Cerebellar nuclear complex (tissue), 1 donor: ENCODE results near the gene MRPL21.
"Not testable (repeated sequence)": the region's sequence is repeated elsewhere in the genome, so short reads cannot be mapped to it uniquely, and the experiment has no call there.

Experiments
- DNase-seq, 2 experiments: peaks; one replicate each; lab custom pipeline; 2025; lab: John Stamatoyannopoulos, UW

The MRPL21 gene

DNA sequence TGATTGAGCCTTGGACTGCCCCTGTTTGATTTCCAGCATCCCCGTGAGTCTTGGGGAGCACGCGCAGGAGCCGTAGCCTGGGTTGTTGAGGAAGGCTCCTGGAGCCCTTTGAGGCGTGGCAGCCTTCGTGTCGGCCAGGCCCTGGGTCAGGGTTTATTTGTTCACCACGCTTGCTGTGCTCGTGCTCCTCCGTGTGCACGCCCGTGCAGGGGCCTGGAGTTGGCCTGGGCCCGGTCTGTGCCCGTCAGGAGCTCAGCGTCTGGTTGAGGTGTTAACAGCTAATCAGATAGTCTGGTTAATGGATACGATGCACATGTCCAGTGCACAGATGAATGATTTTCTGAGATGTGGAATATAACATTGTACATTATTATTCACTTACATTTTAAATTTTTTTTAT lies 8.1 kb upstream of the MRPL21 start:
- DNase-seq, result no peak

- DNase-seq, result no peak
Measured at GRCh38 chr11:68910965-68911364, 7.3 kb upstream of the MRPL21 start.

GRCh38 chr11:68908273-68908672 lies 4.6 kb upstream of the MRPL21 start:
- DNase-seq, result no peak

- DNase-seq, result no peak
Measured at GRCh38 chr11:68905421-68906360, 2.1 kb upstream of the MRPL21 start.

- no peak for DNase-seq
Measured at GRCh38 chr11:68904248-68904847, 716 bp upstream of the MRPL21 start.

DNA sequence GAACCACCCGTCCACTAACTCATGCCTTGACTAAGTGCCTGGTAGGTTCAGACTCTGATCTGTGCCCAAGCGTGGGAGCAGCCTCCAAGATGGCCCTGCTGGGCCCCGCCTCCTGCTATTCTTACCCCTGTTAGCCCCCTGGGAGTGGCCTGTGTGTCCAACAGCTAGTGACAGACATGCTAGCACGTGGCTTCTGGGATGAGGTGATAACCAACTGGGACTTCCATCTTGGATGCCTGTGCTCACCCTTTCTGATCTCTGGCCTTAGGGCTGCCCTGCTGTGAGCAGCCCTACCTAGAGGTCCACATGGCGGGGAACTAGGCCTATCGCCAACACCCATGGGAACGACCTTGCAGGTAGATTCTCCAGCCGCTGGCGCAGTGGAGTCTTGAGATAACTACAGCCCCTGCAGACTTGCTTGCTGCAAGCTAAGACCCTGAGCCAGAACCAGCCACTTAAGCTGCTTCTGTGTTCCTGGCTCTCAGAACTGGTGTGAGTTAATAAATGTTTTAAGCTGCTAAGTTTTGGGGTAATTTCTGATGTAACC lies 2.7 kb downstream of the MRPL21 start:
- DNase-seq, result no peak

- DNase-seq, result no peak
Measured at GRCh38 chr11:68897441-68897840, 6.2 kb downstream of the MRPL21 start.

GRCh38 chr11:68896171-68896959 lies 7.3 kb downstream of the MRPL21 start:
- no peak for DNase-seq

DNA sequence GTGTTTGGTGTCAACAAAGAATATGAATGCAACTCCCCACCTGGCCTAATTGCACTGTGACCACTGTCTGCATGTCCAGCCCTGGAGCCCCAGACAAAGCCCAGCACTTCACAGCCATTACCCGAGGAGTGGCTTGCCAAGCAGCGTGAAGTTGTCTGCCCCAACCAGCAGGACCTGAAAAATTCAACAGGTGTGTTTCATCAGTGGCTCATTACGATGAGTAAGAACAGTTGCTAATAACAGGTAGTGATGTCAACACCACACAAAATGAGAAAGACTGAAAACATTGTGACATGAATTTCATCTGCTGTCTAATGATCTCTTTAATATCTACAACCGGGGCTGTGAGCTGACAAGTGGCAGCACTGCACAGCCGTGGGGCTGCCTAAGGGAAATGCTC lies 10.3 kb downstream of the MRPL21 start:
- DNase-seq, result no peak

- no peak for DNase-seq
Measured at GRCh38 chr11:68892576-68892975, 11.1 kb downstream of the MRPL21 start.

DNA sequence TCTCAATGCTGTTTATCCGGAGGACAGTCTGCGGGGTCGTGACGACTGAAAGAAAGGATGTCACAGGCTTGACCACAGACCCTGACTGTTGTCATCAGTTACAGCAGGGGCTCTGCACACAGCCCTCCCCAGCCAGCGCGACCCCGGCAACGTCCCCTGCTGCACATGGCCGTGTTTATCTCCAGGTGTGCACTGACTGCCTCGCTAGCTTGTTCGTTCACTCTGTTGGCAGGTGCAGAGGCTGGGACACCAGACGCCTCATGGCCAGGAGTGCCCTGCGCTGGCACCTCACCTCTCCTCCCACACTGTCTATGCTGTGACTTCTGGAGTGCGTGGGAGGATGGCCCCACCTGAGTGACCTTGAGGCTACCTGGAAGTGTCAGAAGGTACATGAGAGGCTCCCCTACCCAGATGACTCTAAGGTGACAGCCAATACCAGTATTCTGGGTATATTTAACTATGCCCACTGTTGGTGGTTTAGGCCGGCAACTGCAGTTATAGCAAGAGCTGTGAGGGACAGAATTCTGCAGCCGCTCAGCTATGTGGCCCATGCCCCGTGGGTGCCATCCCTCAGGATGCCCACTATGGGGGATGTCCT lies 12.2 kb downstream of the MRPL21 start:
- no peak for DNase-seq

DNA sequence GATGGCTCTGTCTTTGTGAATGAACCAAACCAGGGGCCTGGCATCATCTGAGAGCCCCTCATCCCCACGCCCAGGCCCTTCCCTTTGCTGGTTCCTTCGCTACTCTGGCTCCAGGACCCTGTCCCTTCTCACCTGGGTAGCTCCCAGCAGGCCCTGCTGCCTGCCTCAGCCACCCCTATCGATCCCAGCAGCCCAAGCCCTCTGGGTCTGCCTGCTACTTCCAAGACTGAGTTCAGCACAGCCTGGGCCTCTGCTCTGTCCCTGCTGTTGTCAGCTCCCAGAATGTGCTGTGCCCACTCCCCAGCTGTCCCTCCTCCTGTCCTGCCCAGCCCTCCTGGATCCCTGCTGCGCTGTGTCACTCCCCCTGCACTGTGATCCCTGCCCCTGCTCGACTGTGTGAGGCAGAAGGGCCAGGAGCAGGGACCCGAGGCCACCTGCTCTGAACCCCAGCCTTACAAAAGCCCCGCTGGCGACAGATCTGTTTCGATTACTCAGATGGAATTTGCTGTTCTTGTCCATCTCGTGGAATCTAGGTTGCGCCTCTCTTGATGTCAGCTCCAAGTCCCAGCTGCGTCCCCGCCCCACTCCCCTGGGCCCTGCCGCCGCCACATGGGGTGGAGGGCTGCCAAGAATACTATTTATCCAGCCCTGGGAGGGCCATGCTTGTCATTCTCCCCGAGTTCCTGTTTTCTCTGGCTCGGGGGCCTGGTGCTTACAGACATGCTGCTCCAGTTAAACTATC lies 13.0 kb downstream of the MRPL21 start:
- DNase-seq, result no peak

DNA sequence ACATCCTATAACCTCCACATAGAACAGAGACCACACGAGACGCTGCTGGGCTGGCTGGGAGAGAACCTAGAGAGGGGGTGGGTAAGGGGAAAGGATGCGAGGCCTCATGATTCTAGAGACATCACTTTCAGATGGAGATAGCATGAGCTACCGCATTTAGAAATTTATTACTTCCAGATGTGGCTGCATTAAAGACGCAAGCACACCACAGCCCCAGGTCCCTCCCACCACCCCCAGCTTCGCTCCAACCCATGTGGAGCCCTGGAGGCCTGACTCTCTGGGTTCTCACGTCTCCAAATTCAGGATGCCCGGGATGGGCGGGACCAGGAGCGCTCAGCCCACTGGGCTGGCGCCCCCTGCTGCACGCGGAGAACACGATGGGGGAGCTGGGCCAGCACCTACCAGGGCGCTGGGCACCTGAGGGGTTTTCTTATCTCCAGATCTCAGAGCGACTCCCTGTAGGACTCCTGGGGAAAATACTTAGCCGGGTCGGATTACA lies 13.6 kb downstream of the MRPL21 start:
- DNase-seq, result no peak

DNA sequence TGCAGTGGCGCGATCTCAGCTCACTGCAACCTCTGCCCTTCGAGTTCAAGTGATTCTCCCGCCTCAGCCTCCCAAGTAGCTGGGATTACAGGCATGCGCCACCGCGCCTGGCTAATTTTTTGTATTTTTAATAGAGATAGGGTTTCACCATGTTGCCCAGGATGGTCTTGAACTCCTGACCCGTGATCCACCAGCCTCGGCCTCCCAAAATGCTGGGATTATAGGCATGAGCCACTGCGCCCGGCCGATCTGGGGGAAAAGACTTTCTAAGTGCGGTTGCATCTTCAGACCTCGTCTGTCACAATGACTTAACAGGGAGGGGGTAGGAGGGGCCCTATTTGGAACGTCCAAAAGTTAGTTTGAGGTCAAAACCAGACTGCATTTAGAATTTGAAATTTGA lies 18.8 kb downstream of the MRPL21 start:
- not testable (repeated sequence) for DNase-seq

- no peak for DNase-seq
Measured at GRCh38 chr11:68882391-68882790, 21.2 kb downstream of the MRPL21 start.

DNA sequence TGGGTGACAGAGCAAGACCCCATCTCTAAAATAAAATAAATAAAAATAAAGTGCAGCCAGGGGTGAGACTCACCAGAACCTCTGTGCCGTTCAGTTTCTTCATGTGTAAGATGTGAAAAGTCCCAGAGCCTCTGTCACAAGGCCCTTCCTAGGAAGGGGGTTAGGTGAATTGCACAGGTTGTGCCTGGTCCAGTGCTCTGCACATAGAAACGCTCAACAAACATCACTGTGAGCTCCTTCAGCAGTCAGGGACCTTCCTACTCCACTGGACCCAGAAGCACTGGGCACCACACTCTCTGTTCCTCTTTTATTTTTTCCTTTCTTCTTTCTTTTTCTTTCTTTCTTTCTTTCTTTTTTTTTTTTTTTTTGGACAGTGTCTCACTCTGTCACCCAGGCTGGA lies 22.3 kb downstream of the MRPL21 start:
- DNase-seq, result no peak

- no peak for DNase-seq
Measured at GRCh38 chr11:68880851-68881250, 22.8 kb downstream of the MRPL21 start.

DNA sequence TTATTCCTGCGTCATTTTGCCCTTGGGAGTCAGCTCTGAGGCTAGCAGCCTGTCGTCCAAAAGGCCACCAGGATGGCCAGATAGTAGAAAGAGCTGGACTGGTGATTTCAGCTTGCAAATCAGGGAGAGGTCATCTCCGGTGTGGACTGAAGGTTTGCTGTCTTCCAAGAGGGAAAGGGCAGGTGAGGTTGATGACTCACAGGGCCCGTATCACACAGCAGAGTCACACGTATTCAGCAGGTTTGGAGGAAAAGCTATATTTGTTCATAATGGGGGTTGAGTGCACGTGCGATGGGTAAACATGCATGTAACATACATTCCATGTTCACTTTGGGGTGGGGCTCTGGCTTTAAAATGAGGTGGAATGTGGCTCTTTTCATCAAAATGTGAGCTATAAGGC lies 25.6 kb downstream of the MRPL21 start:
- no peak for DNase-seq

DNA sequence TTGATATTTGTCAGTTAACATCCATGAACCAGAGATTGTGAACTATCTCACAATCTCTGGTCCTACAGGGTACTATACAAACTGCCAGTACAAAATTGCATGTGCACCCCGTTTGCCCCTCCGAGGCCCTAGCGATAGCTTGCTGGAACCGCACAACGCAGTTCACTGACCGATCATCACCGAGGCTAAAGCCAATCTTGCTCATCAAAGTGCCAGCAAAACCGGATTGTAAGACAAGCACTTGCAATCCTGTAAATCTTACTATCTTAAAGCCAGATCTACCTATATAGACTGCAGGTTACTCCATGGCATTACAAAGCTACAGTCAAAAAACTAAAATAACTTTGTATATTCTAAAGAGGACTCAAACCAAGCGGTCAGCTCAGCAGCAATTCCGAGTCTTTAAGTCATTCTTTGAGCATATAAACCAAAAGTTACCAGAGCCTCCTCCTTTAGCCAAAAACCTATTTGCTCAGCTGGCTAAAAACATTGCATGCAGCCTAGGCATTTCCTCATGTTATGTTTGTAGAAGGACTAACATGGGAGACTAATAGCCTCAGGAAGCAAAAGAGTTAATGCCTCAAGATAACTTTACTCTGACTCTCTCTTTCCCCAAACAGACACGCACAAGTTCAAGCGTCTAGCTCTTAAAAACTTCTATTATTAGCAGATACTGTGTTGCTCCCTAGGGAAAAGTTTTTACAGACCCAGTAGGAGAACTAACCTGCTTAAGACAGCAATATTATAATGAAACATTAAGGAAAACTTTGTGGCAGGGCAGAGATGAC lies 31.2 kb downstream of the MRPL21 start:
- DNase-seq, result no peak

DNA sequence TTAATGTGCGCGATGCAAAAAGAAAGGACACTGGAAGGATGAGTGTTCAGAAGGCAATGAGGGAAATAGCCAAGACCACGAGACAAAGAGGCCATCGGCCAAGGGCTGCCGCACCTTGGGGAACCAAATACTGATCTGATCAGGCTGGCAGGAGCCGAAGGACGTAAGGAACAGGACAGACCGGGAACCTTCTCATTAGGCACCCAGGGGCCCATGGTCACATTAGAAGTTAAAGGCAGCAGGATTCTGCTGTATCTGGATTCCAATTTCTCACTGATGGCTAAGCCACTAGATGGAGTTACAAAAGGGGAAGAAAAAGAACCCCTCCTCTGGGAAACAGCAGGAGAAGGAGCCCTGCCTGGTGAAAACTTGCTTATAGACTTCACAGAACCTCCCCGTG lies 33.2 kb downstream of the MRPL21 start:
- DNase-seq, result no peak
